Measurements from ENCODE around the gene IL32.

IL32 gene

DNA sequence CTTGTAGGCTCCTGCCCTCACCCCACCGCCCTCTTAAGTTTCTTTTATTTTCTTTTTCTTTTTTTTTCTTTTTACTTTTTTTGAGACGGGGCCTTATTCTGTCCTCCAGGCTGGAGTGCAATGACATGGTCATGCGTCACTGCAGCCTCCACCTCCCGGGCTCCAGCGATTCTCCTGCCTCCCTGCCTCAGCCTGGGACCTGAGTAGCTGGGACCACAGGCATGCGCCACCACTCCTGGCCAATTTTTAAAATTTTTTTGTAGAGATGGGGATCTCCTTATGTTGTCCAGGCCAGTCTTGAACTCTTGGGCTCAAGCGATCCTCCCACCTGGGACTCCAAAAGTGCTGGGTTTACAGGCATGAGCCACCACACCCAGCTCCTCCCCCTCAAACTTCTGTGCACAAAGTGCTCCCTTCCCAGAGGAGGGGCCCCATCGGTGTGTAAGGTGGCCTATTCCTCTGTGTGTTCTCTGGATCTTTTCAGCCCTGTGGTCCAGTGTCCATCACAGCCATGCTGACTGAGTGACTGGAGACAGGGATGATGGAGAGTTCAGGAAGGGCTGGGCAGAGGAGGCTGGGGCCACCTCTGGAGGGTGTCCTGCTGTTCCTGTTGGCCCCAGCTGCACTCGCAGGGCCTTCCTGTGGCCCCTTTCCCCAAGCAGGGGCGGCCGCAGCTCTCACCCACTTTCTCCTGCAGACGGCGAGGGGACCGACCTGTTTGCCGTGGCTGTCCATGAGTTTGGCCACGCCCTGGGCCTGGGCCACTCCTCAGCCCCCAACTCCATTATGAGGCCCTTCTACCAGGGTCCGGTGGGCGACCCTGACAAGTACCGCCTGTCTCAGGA lies 8.9 kb upstream of the IL32 start:
- TF ChIP-seq, protein P1, sequence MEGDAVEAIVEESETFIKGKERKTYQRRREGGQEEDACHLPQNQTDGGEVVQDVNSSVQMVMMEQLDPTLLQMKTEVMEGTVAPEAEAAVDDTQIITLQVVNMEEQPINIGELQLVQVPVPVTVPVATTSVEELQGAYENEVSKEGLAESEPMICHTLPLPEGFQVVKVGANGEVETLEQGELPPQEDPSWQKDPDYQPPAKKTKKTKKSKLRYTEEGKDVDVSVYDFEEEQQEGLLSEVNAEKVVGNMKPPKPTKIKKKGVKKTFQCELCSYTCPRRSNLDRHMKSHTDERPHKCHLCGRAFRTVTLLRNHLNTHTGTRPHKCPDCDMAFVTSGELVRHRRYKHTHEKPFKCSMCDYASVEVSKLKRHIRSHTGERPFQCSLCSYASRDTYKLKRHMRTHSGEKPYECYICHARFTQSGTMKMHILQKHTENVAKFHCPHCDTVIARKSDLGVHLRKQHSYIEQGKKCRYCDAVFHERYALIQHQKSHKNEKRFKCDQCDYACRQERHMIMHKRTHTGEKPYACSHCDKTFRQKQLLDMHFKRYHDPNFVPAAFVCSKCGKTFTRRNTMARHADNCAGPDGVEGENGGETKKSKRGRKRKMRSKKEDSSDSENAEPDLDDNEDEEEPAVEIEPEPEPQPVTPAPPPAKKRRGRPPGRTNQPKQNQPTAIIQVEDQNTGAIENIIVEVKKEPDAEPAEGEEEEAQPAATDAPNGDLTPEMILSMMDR (conservative IDR thresholded peaks at IDR 0.05; ENCODE audit: low read length), result no peak
- no peak overlapping the region for H3K4me3 ChIP-seq (ENCODE audit: low read length)
- DNase-seq (ENCODE audit: low read depth), result no peak

DNA sequence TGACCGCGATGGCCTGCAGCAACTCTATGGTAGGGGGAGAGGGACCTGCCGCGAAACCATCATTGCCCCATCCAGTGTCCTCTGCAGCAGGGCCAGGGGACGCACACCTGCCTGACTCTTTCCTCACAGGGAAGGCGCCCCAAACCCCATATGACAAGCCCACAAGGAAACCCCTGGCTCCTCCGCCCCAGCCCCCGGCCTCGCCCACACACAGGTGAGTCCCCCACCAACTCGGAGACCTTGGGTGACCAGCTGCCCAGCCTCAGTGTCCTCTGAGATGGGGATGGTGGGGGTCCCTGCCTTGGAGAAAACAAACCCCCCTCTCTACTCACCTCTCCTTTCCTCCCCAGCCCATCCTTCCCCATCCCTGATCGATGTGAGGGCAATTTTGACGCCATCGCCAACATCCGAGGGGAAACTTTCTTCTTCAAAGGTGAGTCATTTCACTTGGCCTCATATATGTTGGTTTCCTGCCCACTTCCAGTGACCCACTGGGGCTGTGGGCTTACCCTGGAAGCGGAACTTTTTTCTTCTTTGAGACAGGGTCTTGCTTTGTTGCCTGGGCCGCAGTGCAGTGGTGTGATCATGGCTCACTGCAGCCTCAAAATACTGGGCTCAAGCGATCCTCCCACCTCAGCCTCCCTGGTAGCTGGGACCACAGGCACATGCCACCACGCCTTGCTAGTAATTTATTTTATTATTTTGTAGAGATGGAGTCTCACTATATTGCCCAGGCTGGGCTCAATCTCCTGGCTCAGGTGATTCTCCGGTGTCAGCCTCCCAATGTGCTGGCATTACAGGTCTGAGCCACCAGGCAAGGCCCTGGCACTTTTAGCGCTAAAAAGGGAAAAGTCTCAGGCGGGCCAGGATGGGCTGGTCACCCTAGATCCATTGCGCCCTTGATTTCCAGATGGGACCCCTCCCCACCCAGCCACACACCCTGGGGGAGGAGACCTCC lies 8.0 kb upstream of the IL32 start:
- DNase-seq (ENCODE audit: low read depth), result no peak
- TF ChIP-seq, protein P1 (conservative IDR thresholded peaks at IDR 0.05; ENCODE audit: low read length), result no peak
- H3K4me3 ChIP-seq (ENCODE audit: low read length), result 0 out of 2 replicates have a peak overlapping the region, but pooled peaks have one; percentile 9

GRCh38 chr16:3058139-3059030 lies 7.1 kb upstream of the IL32 start:
- TF ChIP-seq, protein P1 (conservative IDR thresholded peaks at IDR 0.05; ENCODE audit: low read length), result no peak
- H3K4me3 ChIP-seq (ENCODE audit: low read length), result peak overlapping the region; percentile 83
- DNase-seq (ENCODE audit: low read depth), result peak; percentile 12

DNA sequence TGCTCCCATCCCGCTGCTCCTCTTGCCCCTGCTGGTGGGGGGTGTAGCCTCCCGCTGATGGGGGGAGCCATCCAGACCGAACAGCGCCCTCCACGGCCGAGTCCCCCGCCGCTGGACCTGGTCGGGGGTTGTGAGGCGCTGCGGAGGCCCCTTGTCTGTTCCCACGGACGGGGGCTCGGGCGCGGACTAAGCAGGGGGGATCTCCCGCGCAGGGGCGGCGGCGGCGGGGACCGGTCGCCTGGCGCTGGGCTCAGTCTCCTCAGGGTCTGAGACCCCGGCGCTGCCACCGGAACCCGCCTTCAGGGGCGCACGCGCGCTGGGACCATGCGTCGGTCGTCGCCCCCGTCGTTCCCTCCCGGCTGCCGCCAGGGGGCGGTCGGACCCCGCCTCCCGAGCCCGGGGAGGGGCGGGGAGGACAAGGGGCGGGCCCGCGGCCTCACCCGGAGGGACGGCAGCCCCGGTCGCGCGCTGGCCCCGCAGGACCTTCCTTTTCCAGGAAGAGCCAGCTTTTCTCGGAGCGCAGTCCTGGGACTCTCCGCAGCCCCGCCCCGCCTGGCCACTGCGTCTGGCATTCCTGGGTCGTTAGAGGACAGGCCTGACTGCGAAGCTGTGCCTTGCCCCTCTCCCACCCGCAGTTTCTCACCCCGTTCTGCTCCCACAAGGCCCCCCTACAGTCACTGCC lies 6.3 kb upstream of the IL32 start:
- peak; percentile 88 for DNase-seq (ENCODE audit: low read depth)
- TF ChIP-seq, protein P1 (conservative IDR thresholded peaks at IDR 0.05; ENCODE audit: low read length), result peak; percentile 49
- peak overlapping the region; percentile 83 for H3K4me3 ChIP-seq (ENCODE audit: low read length)

DNA sequence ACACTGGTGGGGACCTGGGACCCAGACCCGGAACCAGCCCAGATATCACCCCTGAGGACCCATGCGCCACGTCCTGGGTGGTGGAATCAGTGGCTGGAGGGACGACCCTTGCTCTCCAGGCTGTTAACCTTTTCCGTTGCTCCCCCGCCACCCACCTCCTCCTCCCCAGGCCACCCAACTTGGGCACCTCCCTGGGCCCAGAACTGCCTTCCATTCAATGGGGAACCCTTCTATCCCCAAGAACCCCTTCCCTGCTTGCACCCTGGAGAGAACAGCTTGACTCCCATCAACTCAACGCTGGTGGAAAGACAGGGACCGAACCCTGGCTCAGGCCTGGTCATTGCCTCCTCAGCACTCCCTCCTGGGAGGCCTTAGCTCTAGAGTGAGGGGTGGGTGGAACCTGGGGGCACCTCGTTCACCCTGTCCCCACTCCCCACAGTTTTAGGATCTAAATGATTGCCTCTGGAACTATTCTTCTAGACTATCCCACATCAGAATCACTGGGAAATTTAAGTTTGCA lies 5.7 kb upstream of the IL32 start:
- no peak for DNase-seq (ENCODE audit: low read depth)
- TF ChIP-seq, protein P1 (conservative IDR thresholded peaks at IDR 0.05; ENCODE audit: low read length), result no peak
- peak overlapping the region; percentile 54 for H3K4me3 ChIP-seq (ENCODE audit: low read length)
